Measurements from ENCODE around the gene FBXL4. TPM values are rescaled to one million over a fixed set of nuclear protein-coding genes. Genes with fewer than 3 reads are reported as not detected.

The FBXL4 gene
- total RNA-seq, 2 experiments from 2014 or later: 14.5 to 20.9 TPM

DNA sequence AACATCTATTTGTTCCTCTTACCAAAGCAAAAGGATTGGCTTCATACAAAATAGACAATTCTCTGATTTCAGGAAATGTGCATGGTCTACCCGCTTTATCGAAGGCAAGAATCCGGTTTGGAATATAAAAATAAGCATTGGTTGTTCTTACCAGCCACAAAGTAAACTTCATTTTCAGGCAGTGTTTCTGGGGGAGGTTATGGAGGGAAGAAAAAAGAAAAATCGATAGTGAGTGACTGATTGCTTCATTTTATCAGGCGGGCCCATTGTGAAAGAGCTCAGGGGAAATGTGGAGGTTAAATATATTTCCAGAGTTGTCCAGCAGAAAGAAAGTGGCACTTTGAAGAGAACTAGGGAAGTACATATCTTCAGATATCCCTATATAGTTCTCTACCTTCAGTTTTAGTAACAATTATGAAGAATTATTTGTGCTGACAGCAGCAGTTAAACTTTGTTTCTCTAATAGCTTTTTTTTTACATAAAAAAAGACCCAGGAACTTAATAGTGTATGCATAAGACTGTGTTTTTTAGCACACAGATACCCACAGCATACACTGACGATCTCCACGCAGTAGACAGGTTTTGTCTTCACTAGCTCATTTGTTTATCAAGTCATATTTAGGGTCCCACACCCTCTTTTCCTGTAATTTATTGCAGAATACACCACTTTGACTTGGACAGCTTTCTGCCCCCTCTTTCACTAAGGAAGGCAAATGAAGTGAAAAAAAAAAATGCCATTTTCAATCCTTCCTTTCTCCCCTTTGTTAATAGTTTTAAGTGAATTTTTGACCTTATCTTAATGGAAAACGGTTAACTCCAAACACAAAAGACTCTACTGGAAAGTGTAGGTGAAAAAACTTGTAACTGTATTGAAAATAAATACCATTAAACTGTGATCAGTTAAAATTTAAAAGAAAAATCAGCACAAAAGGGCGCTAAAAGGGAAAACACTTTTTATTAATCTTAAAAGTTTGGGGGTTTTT, 110.5 kb downstream of the FBXL4 start:
- CTCF ChIA-PET (ENCODE audit: unreplicated experiment): no interaction called here

DNA sequence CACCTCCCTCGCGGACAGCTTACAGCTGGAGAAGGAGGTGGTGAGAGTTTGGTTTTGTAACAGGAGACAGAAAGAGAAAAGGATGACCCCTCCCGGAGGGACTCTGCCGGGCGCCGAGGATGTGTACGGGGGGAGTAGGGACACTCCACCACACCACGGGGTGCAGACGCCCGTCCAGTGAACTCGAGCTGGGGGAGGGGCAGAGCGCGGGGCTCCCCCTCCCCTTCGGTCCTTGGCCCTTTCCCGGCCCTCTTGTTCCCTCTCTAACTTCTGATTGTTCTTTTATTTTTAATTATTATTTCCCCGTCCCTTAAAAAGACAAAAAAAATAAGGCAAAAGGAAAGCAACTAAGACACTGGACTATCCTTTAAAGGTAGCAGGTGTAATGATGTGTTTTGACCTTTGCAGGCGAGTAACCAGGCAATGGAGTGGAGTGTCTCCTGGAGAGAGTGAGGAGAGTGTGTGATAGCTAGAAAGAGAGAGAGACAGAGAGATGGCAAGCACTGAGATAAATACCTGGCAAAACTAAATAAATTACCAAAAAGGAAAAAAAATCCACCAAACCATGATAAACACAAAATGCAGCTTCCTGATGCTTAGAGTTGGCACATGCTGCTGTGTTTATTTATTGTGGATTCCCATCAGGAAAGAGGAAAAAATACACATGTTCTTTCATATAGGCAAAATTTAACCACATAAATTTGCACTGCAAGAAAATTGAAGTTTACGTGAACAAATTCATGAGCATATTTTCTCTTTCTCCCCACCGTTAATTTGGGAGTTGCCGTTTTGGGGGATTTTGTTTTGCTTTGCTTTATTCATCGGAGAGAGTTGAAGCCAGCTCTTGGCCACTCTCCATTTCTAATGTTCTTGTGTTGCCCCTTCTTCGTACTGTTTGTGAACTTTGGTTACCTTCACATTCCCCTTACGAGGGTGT, 111.5 kb downstream of the FBXL4 start:
- POLR2A ChIA-PET: interaction anchor here (0.8 kb wide), 1 partner anchor 948 kb away, joined by 3 read pairs; no protein-coding TSS in a partner anchor

More for the DNA sequence above, 110.5 kb downstream of the FBXL4 start:
- H3K4me2 ChIP-seq (ENCODE audit: low read length): no peak overlapping the region
- no peaks in the 10 kb centered on the region for H3K36me3 ChIP-seq (ENCODE audit: insufficient read depth, low read length)
- H3K9me2 ChIP-seq (ENCODE audit: insufficient read depth, low read length): no peaks in the 10 kb centered on the region
- no peaks in the 10 kb centered on the region for H3K79me2 ChIP-seq (ENCODE audit: insufficient read depth, low read depth, low read length)
- no peak overlapping the region for H3K4me3 ChIP-seq (ENCODE audit: low read depth, low read length, poor library complexity, severe bottlenecking)
- H2AFZ ChIP-seq (ENCODE audit: low read length): no peak overlapping the region
- H3K4me1 ChIP-seq (ENCODE audit: insufficient read depth, low read length, poor library complexity, severe bottlenecking): peaks cover 5% of the 10 kb centered on the region
- BruUV-seq (replicated peaks): no TSS peak
- peaks cover 4% of the 10 kb centered on the region; the same call in 1 of the 2 replicates for H4K20me1 ChIP-seq (ENCODE audit: insufficient read depth, low read length)
- intact Hi-C loops (cut with micrococcal nuclease; ENCODE audit: unreplicated experiment): loop anchor here (5.0 to 10.0 kb wide), 2 partner anchors 195 to 1122 kb away; no protein-coding TSS in a partner anchor
- H3K9me3 ChIP-seq (ENCODE audit: low read length): no peaks in the 10 kb centered on the region
- H3K27ac ChIP-seq (ENCODE audit: low read depth, low read length, poor library complexity, severe bottlenecking): no peak overlapping the region
- TF ChIP-seq, protein P1, sequence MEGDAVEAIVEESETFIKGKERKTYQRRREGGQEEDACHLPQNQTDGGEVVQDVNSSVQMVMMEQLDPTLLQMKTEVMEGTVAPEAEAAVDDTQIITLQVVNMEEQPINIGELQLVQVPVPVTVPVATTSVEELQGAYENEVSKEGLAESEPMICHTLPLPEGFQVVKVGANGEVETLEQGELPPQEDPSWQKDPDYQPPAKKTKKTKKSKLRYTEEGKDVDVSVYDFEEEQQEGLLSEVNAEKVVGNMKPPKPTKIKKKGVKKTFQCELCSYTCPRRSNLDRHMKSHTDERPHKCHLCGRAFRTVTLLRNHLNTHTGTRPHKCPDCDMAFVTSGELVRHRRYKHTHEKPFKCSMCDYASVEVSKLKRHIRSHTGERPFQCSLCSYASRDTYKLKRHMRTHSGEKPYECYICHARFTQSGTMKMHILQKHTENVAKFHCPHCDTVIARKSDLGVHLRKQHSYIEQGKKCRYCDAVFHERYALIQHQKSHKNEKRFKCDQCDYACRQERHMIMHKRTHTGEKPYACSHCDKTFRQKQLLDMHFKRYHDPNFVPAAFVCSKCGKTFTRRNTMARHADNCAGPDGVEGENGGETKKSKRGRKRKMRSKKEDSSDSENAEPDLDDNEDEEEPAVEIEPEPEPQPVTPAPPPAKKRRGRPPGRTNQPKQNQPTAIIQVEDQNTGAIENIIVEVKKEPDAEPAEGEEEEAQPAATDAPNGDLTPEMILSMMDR (conservative IDR thresholded peaks at IDR 0.05; ENCODE audit: low read length): no peak
- no peak for TF ChIP-seq EZH2phosphoT487 (IDR thresholded peaks at IDR 0.05; ENCODE audit: borderline replicate concordance, low read depth, low read length)
- DNase-seq (ENCODE audit: low spot score): no peak
- POLR2A ChIA-PET: interaction anchor here (0.6 to 0.8 kb wide), 2 partner anchors 949 to 1084 kb away, joined by 3 to 4 read pairs; no protein-coding TSS in a partner anchor

More for the DNA sequence above, 111.5 kb downstream of the FBXL4 start:
- H3K4me3 ChIP-seq (ENCODE audit: low read depth, low read length, poor library complexity, severe bottlenecking): no peak overlapping the region
- H3K9me2 ChIP-seq (ENCODE audit: insufficient read depth, low read length): no peaks in the 10 kb centered on the region
- no TSS peak for BruUV-seq (replicated peaks)
- H3K4me2 ChIP-seq (ENCODE audit: low read length): no peak overlapping the region
- intact Hi-C loops (cut with micrococcal nuclease; ENCODE audit: unreplicated experiment): loop anchor here (5.0 to 10.0 kb wide), 2 partner anchors 196 to 1121 kb away; no protein-coding TSS in a partner anchor
- H3K79me2 ChIP-seq (ENCODE audit: insufficient read depth, low read depth, low read length): no peaks in the 10 kb centered on the region
- peaks cover 4% of the 10 kb centered on the region; the same call in 1 of the 2 replicates for H4K20me1 ChIP-seq (ENCODE audit: insufficient read depth, low read length)
- peaks cover 5% of the 10 kb centered on the region for H3K4me1 ChIP-seq (ENCODE audit: insufficient read depth, low read length, poor library complexity, severe bottlenecking)
- H3K9me3 ChIP-seq (ENCODE audit: low read length): no peaks in the 10 kb centered on the region
- no peaks in the 10 kb centered on the region for H3K36me3 ChIP-seq (ENCODE audit: insufficient read depth, low read length)
- TF ChIP-seq, protein P1 (conservative IDR thresholded peaks at IDR 0.05; ENCODE audit: low read length): no peak
- TF ChIP-seq EZH2phosphoT487 (IDR thresholded peaks at IDR 0.05; ENCODE audit: borderline replicate concordance, low read depth, low read length): no peak
- H2AFZ ChIP-seq (ENCODE audit: low read length): no peak overlapping the region
- H3K27ac ChIP-seq (ENCODE audit: low read depth, low read length, poor library complexity, severe bottlenecking): no peak overlapping the region
- CTCF ChIA-PET (ENCODE audit: unreplicated experiment): no interaction called here
- DNase-seq (ENCODE audit: low spot score): no peak
